Body of pancreas (tissue), 4 donors: ENCODE results near the gene STRBP.

Experiments
- POLR2A ChIP-seq, 3 donors: fragments of 450-650 bp; IDR thresholded peaks; one replicate each; pipeline ENCODE4 v1.6.1; 2016; ENCODE audit warnings: antibody characterized with exemption in 3 of 3, mild to moderate bottlenecking in 2 of 3
- TF ChIP-seq, protein P1 (sequence below), 7 experiments: fragments of 450-650 bp in 4 of 7; fragments of 200-600 bp in 3 of 7; sonication (generic) in 3 of 7; IDR thresholded peaks; one replicate each; pipeline ENCODE4 v1.5.1; 2016 to 2019; ENCODE audit warnings: antibody characterized with exemption in 7 of 7

DNA sequence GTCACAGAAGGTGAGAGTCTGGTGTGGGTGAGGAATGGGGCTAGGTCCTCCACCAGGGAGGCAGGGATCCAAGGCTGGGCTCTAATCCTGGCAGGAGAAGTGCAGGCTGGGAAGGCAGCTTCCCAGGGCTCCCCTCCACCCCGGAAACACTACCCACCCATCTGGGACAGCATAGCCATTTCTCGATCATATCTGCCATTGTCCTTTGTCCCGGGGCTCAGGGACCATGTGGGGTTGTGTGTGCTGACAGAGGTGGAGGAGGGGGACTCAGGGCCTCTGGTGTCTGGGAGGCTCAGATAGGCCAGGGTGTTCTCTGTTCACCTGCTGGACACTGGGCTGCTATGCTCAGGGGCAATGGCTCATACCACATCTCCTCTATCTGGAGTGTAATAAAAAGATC lies 32.2 kb upstream of the STRBP start:
- no peak for TF ChIP-seq POLR2A (IDR thresholded peaks at IDR 0.05)
- TF ChIP-seq, protein P1, sequence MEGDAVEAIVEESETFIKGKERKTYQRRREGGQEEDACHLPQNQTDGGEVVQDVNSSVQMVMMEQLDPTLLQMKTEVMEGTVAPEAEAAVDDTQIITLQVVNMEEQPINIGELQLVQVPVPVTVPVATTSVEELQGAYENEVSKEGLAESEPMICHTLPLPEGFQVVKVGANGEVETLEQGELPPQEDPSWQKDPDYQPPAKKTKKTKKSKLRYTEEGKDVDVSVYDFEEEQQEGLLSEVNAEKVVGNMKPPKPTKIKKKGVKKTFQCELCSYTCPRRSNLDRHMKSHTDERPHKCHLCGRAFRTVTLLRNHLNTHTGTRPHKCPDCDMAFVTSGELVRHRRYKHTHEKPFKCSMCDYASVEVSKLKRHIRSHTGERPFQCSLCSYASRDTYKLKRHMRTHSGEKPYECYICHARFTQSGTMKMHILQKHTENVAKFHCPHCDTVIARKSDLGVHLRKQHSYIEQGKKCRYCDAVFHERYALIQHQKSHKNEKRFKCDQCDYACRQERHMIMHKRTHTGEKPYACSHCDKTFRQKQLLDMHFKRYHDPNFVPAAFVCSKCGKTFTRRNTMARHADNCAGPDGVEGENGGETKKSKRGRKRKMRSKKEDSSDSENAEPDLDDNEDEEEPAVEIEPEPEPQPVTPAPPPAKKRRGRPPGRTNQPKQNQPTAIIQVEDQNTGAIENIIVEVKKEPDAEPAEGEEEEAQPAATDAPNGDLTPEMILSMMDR (IDR thresholded peaks at IDR 0.05) = no peak
